H9 (cell line): ENCODE results near the gene EPC2. TPM values are rescaled to one million over a fixed set of nuclear protein-coding genes. Genes with fewer than 3 reads are reported as not detected.

Experiments used
- DNase-seq: peaks from one replicate; pipeline ENCODE4 v3.0.0-alpha.2; 2017
- H2AFZ ChIP-seq: one replicate; pipeline ENCODE4 v1.6.1; 2013; ENCODE audit warnings: mild to moderate bottlenecking, low read length, control low read depth, moderate library complexity
- H2AK5ac ChIP-seq: 2 replicates; pipeline ENCODE4 v1.6.1; 2013; ENCODE audit warnings: low read length, control low read depth, mixed read lengths; ENCODE audit not compliant: insufficient read length
- H2BK120ac ChIP-seq: one replicate; pipeline ENCODE4 v1.6.1; 2013; ENCODE audit warnings: low read depth, mild to moderate bottlenecking, low read length, control low read depth, inconsistent platforms; ENCODE audit not compliant: poor library complexity, severe bottlenecking
- H2BK12ac ChIP-seq: 2 replicates; pipeline ENCODE4 v1.6.1; 2013; ENCODE audit warnings: low read length, control low read depth, mixed read lengths, low read depth; ENCODE audit not compliant: insufficient read length
- H2BK15ac ChIP-seq: 2 replicates; pipeline ENCODE4 v1.6.1; 2013; ENCODE audit warnings: low read depth, low read length, control low read depth
- H2BK20ac ChIP-seq: one replicate; pipeline ENCODE4 v1.6.1; 2013; ENCODE audit warnings: low read depth, mild to moderate bottlenecking, low read length, control low read depth, inconsistent platforms; ENCODE audit not compliant: poor library complexity, severe bottlenecking
- H2BK5ac ChIP-seq: 2 replicates; pipeline ENCODE4 v1.6.1; 2013; ENCODE audit warnings: low read length, control low read depth, mixed read lengths; ENCODE audit not compliant: insufficient read length
- H3K14ac ChIP-seq: 2 replicates; pipeline ENCODE4 v1.6.1; 2013; ENCODE audit warnings: low read length, control low read depth; ENCODE audit not compliant: insufficient read depth
- H3K18ac ChIP-seq: 2 replicates; pipeline ENCODE4 v1.6.1; 2013; ENCODE audit warnings: low read depth, mild to moderate bottlenecking, mixed read lengths, low read length, control low read depth; ENCODE audit not compliant: insufficient read length
- H3K23ac ChIP-seq: 2 replicates; pipeline ENCODE4 v1.6.1; 2013; ENCODE audit warnings: low read length, control low read depth, mixed read lengths, low read depth; ENCODE audit not compliant: insufficient read length
- H3K23me2 ChIP-seq: 2 replicates; pipeline ENCODE4 v1.6.1; 2013; ENCODE audit warnings: low read depth, mild to moderate bottlenecking, mixed read lengths, low read length, control low read depth; ENCODE audit not compliant: insufficient read length, poor library complexity, severe bottlenecking
- H3K27ac ChIP-seq: 2 replicates; pipeline ENCODE4 v1.5.1; 2013; ENCODE audit warnings: low read length, control low read depth, mixed read lengths, low read depth; ENCODE audit not compliant: insufficient read length
- H3K27me3 ChIP-seq: 2 replicates; pipeline ENCODE4 v1.6.1; 2013; ENCODE audit warnings: low read length, control low read depth, inconsistent platforms; ENCODE audit not compliant: insufficient read depth
- H3K4ac ChIP-seq: 2 replicates; pipeline ENCODE4 v1.6.1; 2013; ENCODE audit warnings: low read depth, mild to moderate bottlenecking, control low read depth, inconsistent platforms, low read length, moderate library complexity
- H3K4me1 ChIP-seq: 2 replicates; pipeline ENCODE4 v1.6.1; 2013; ENCODE audit warnings: low read length, control low read depth, inconsistent platforms; ENCODE audit not compliant: insufficient read depth
- H3K4me2 ChIP-seq: 2 replicates; pipeline ENCODE4 v1.6.1; 2013; ENCODE audit warnings: low read length, control low read depth, mixed read lengths; ENCODE audit not compliant: insufficient read length, insufficient read depth
- H3K56ac ChIP-seq: 2 replicates; pipeline ENCODE4 v1.6.1; 2013; ENCODE audit warnings: low read depth, mild to moderate bottlenecking, mixed read lengths, low read length, control low read depth; ENCODE audit not compliant: insufficient read length
- H3K79me1 ChIP-seq: 2 replicates; pipeline ENCODE4 v1.6.1; 2013; ENCODE audit warnings: low read depth, mild to moderate bottlenecking, moderate library complexity, low read length, control low read depth, inconsistent platforms; ENCODE audit not compliant: insufficient read depth, poor library complexity, severe bottlenecking
- H3K79me2 ChIP-seq: 2 replicates; pipeline ENCODE4 v1.6.1; 2013; ENCODE audit warnings: low read length, control low read depth, inconsistent platforms; ENCODE audit not compliant: insufficient read depth
- H3K9ac ChIP-seq: 2 replicates; pipeline ENCODE4 v1.6.1; 2013; ENCODE audit warnings: low read length, control low read depth, mixed read lengths; ENCODE audit not compliant: insufficient read length; ENCODE audit errors: extremely low read depth
- H3K9me3 ChIP-seq: one replicate; pipeline ENCODE4 v1.6.1; 2013; ENCODE audit warnings: low read depth, low read length, inconsistent platforms; ENCODE audit not compliant: control insufficient read depth
- H3T11ph ChIP-seq: one replicate; pipeline ENCODE4 v1.6.1; 2013; ENCODE audit warnings: mild to moderate bottlenecking, low read length, control low read depth, inconsistent platforms
- H4K20me1 ChIP-seq: one replicate; pipeline ENCODE4 v1.6.1; 2013; ENCODE audit not compliant: control insufficient read depth, insufficient read length, insufficient read depth
- H4K5ac ChIP-seq: 2 replicates; pipeline ENCODE4 v1.6.1; 2013; ENCODE audit warnings: low read depth, mild to moderate bottlenecking, mixed read lengths, low read length, control low read depth; ENCODE audit not compliant: insufficient read length
- H4K8ac ChIP-seq: replicated peaks from 2 replicates; pipeline ENCODE4 v1.6.1; 2013; ENCODE audit warnings: low read length, control low read depth, mixed read lengths, low read depth; ENCODE audit not compliant: insufficient read length
- H4K91ac ChIP-seq: 2 replicates; pipeline ENCODE4 v1.6.1; 2013; ENCODE audit warnings: low read depth, mild to moderate bottlenecking, moderate library complexity, mixed read lengths, low read length, control low read depth; ENCODE audit not compliant: insufficient read length
- H3K27ac Mint-ChIP-seq, 3 experiments: 2 replicates in 2 of 3; 3 replicates in 1 of 3; pipeline ENCODE4 v1.8.0; 2020 to 2021; ENCODE audit warnings: mixed read lengths in 3 of 3, mild to moderate bottlenecking in 1 of 3, moderate library complexity in 1 of 3
- H3K27me3 Mint-ChIP-seq: 2 replicates; pipeline ENCODE4 v1.8.0; 2021; ENCODE audit warnings: low read depth, mild to moderate bottlenecking, moderate library complexity, mixed read lengths
- H3K36me3 Mint-ChIP-seq, 3 experiments: 2 replicates in 2 of 3; 3 replicates in 1 of 3; pipeline ENCODE4 v1.8.0; 2020 to 2021; ENCODE audit warnings: low read depth in 3 of 3, mixed read lengths in 3 of 3; ENCODE audit not compliant: insufficient read depth in 1 of 3
- H3K4me1 Mint-ChIP-seq, 2 experiments: 2 replicates each; pipeline ENCODE4 v1.8.0; 2020; ENCODE audit warnings: mixed read lengths in 2 of 2
- H3K4me3 Mint-ChIP-seq, 2 experiments: 2 replicates in 1 of 2; 3 replicates in 1 of 2; pipeline ENCODE4 v1.8.0; 2020 to 2021; ENCODE audit warnings: mild to moderate bottlenecking in 2 of 2, mixed read lengths in 2 of 2, moderate library complexity in 1 of 2
- H3K9me3 Mint-ChIP-seq, 2 experiments: 2 replicates in 1 of 2; 3 replicates in 1 of 2; pipeline ENCODE4 v1.8.0; 2020; ENCODE audit warnings: mild to moderate bottlenecking in 2 of 2, mixed read lengths in 2 of 2, moderate library complexity in 1 of 2
- CTCF ChIP-seq: fragments of 200-600 bp; sonication (generic); conservative IDR thresholded peaks from 3 replicates; pipeline ENCODE4 v1.8.0; 2021; ENCODE audit warnings: antibody characterized with exemption, mild to moderate bottlenecking
- WGBS: extraction: QIAGEN DNeasy Blood & Tissue Kit; methylation state at CpG from one replicate; pipeline ENCODE4 v1.1.7; 2013; ENCODE audit warnings: missing lambda C conversion rate, low lambda C conversion rate, mixed read lengths; ENCODE audit not compliant: insufficient read length; ENCODE audit errors: extremely low coverage; 5-methylcytosine and 5-hydroxymethylcytosine counted together
- total RNA-seq: library from RNA; stranded (reverse); gene quantifications from 2 replicates; pipeline ENCODE4 v1.2.1, GENCODE V29; 2021

EPC2 gene
- total RNA-seq, 1 experiment from 2014 or later: 31.3 TPM

DNA sequence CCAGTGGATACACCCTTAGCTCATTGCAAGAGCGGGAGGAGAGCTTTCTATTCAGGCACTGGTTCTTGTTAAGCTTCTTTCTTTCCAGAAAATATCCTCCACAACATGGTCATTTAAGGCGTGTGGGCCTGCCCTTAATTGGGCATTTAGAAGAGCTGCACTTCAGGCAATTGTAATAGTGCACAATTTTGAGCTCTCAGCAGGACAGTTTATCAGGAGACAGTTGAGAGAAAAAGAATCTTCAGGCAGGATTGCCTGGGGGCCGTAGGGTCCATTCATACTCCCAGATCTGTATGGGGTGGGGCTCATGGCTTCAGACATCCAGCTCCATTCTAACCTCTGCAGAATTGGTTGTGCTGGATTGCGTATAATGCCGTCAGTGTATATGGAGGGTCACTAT, 6.0 kb upstream of the EPC2 start:
- H2BK120ac ChIP-seq: no peak overlapping the region

More for the DNA sequence above, 6.0 kb upstream of the EPC2 start:
- Histone ChIP-seq H4K5ac (no peak overlapping the region), H3K79me1 (no peaks in the 10 kb centered on the region), H3K23me2 (no peaks in the 10 kb centered on the region), H2BK20ac (no peak overlapping the region), H3K14ac (no peak overlapping the region), H3K79me2 (no peaks in the 10 kb centered on the region), H2BK15ac (no peak overlapping the region), H3K27me3 (no peaks in the 10 kb centered on the region), H3K4ac (no peak overlapping the region), H4K20me1 (no peaks in the 10 kb centered on the region), H3K27ac (no peak overlapping the region), H2AFZ (no peak overlapping the region), H3K23ac (no peak overlapping the region), H3T11ph (no peak overlapping the region), H2BK5ac (no peak overlapping the region), H4K91ac (no peak overlapping the region), H3K4me2 (no peak overlapping the region), H3K4me1 (no peaks in the 10 kb centered on the region; the same call in 1 of the 2 replicates), H2AK5ac (no peak overlapping the region), H2BK12ac (no peak overlapping the region), H3K9ac (no peak overlapping the region), H3K56ac (no peak overlapping the region), H4K8ac (no peak overlapping the region), H3K18ac (no peak overlapping the region), H3K9me3 (no peaks in the 10 kb centered on the region)
- H3K4me3 Mint-ChIP-seq: no peak overlapping the region
- WGBS: no CpG with 5 or more reads among the region's 5 CpGs
- H3K4me1 Mint-ChIP-seq: peaks cover 13% of the 10 kb centered on the region in 2 experiments
- no peaks in the 10 kb centered on the region for H3K9me3 Mint-ChIP-seq
- TF ChIP-seq CTCF: no peak
- H3K27ac Mint-ChIP-seq: no peak overlapping the region
- H3K27me3 Mint-ChIP-seq: peaks cover 11% of the 10 kb centered on the region
- DNase-seq: no peak
- no peaks in the 10 kb centered on the region for H3K36me3 Mint-ChIP-seq
